Muscle layer of duodenum (tissue), 2 donors: ENCODE results near the gene GALNT9.
"Not testable (repeated sequence)": the region's sequence is repeated elsewhere in the genome, so short reads cannot be mapped to it uniquely, and the experiment has no call there.

Experiments
- H3K27ac ChIP-seq: one replicate; pipeline ENCODE4 v1.7.0; 2013; ENCODE audit warnings: mild to moderate bottlenecking, low read length
- H3K27me3 ChIP-seq: one replicate; pipeline ENCODE4 v1.7.0; 2013; ENCODE audit warnings: low read depth, mild to moderate bottlenecking, control low read depth, low read length
- H3K36me3 ChIP-seq, 2 donors: one replicate each; pipeline ENCODE4 v1.7.0; 2013; ENCODE audit warnings: low read length in 2 of 2, control low read depth in 1 of 2, mild to moderate bottlenecking in 1 of 2; ENCODE audit not compliant: insufficient read depth in 2 of 2, control insufficient read depth in 1 of 2
- H3K4me1 ChIP-seq, 2 donors: one replicate each; pipeline ENCODE4 v1.7.0; 2013; ENCODE audit warnings: low read length in 2 of 2, mild to moderate bottlenecking in 2 of 2, control low read depth in 1 of 2, moderate library complexity in 1 of 2; ENCODE audit not compliant: insufficient read depth in 2 of 2, control insufficient read depth in 1 of 2
- H3K4me3 ChIP-seq, 2 donors: one replicate each; pipeline ENCODE4 v1.7.0; 2013; ENCODE audit warnings: low read length in 2 of 2, low read depth in 1 of 2, mild to moderate bottlenecking in 1 of 2
- H3K9me3 ChIP-seq, 2 donors: one replicate each; pipeline ENCODE4 v1.7.0; 2013; ENCODE audit warnings: low read length in 2 of 2, control low read depth in 1 of 2, mild to moderate bottlenecking in 1 of 2; ENCODE audit not compliant: control insufficient read depth in 1 of 2
- donor health status: healthy.

Gene GALNT9

GRCh38 chr12:132155771-132156572 is 173.4 kb downstream of the GALNT9 start:
- Histone ChIP-seq H3K4me3 (no peak overlapping the region), H3K27ac (no peak overlapping the region), H3K9me3 (no peaks in the 10 kb centered on the region), H3K27me3 (no peaks in the 10 kb centered on the region), H3K36me3 (peaks cover 5 to 17% of the 10 kb centered on the region in 2 donors), H3K4me1 (peaks cover 0 to 5% of the 10 kb centered on the region in 2 donors)

GRCh38 chr12:132154941-132155770 is 174.2 kb downstream of the GALNT9 start:
- no peaks in the 10 kb centered on the region for H3K9me3 ChIP-seq
- peaks cover 5 to 21% of the 10 kb centered on the region in 2 donors for H3K36me3 ChIP-seq
- no peak overlapping the region for H3K27ac ChIP-seq
- peaks cover 0 to 5% of the 10 kb centered on the region in 2 donors for H3K4me1 ChIP-seq
- no peak overlapping the region for H3K4me3 ChIP-seq
- H3K27me3 ChIP-seq: no peaks in the 10 kb centered on the region

- H3K4me3 ChIP-seq: peak overlapping the region; percentile 42 to 52
These were observed 175.0 kb downstream of the GALNT9 start for GRCh38 chr12:132154341-132154761.

GRCh38 chr12:132153501-132154340 is 175.7 kb downstream of the GALNT9 start:
- Histone ChIP-seq H3K27me3 (no peaks in the 10 kb centered on the region), H3K27ac (no peak overlapping the region), H3K4me1 (peaks cover 0 to 5% of the 10 kb centered on the region in 2 donors), H3K36me3 (peaks cover 5 to 21% of the 10 kb centered on the region in 2 donors), H3K4me3 (peak overlapping the region; percentile 42 to 52), H3K9me3 (no peaks in the 10 kb centered on the region)

More at GRCh38 chr12:132154341-132154761, 175.0 kb downstream of the GALNT9 start:
- Histone ChIP-seq H3K27ac (no peak overlapping the region), H3K4me1 (peaks cover 0 to 5% of the 10 kb centered on the region in 2 donors), H3K27me3 (no peaks in the 10 kb centered on the region), H3K36me3 (peaks cover 5 to 21% of the 10 kb centered on the region in 2 donors), H3K9me3 (no peaks in the 10 kb centered on the region)

- Histone ChIP-seq H3K36me3 (peaks cover 5 to 26% of the 10 kb centered on the region in 2 donors), H3K9me3 (no peaks in the 10 kb centered on the region)
These were observed 176.4 kb downstream of the GALNT9 start for GRCh38 chr12:132152953-132153352.

GRCh38 chr12:132152411-132152821 is 177.0 kb downstream of the GALNT9 start:
- Histone ChIP-seq H3K36me3 (peaks cover 5 to 31% of the 10 kb centered on the region in 2 donors), H3K9me3 (no peaks in the 10 kb centered on the region), H3K27me3 (no peaks in the 10 kb centered on the region), H3K4me1 (peaks cover 0 to 5% of the 10 kb centered on the region in 2 donors), H3K27ac (no peak overlapping the region), H3K4me3 (no peak overlapping the region)

More at GRCh38 chr12:132152953-132153352, 176.4 kb downstream of the GALNT9 start:
- H3K4me3 ChIP-seq: no peak overlapping the region
- no peaks in the 10 kb centered on the region for H3K27me3 ChIP-seq
- no peak overlapping the region for H3K27ac ChIP-seq
- H3K4me1 ChIP-seq: peaks cover 0 to 5% of the 10 kb centered on the region in 2 donors

- Histone ChIP-seq H3K4me1 (peaks cover 0 to 5% of the 10 kb centered on the region in 2 donors), H3K27me3 (no peaks in the 10 kb centered on the region), H3K4me3 (no peak overlapping the region), H3K27ac (no peak overlapping the region), H3K36me3 (peaks cover 0 to 34% of the 10 kb centered on the region in 2 donors), H3K9me3 (no peaks in the 10 kb centered on the region)
These were observed 177.5 kb downstream of the GALNT9 start for GRCh38 chr12:132151766-132152410.

- H3K36me3 ChIP-seq: peaks cover 1 to 34% of the 10 kb centered on the region in 2 donors
- H3K9me3 ChIP-seq: no peaks in the 10 kb centered on the region
- H3K27me3 ChIP-seq: no peaks in the 10 kb centered on the region
- H3K4me1 ChIP-seq: peaks cover 0 to 5% of the 10 kb centered on the region in 2 donors
- H3K27ac ChIP-seq: no peak overlapping the region
- H3K4me3 ChIP-seq: no peak overlapping the region
These were observed 178.1 kb downstream of the GALNT9 start for GRCh38 chr12:132151145-132151765.

GRCh38 chr12:132150780-132151144 is 178.6 kb downstream of the GALNT9 start:
- H3K36me3 ChIP-seq: peaks cover 6 to 34% of the 10 kb centered on the region in 2 donors
- H3K9me3 ChIP-seq: no peaks in the 10 kb centered on the region
- H3K27me3 ChIP-seq: no peaks in the 10 kb centered on the region
- no peak overlapping the region for H3K4me3 ChIP-seq
- H3K27ac ChIP-seq: no peak overlapping the region
- H3K4me1 ChIP-seq: peaks cover 0 to 5% of the 10 kb centered on the region in 2 donors

GRCh38 chr12:132149526-132149925 is 179.9 kb downstream of the GALNT9 start:
- Histone ChIP-seq H3K4me1 (peaks cover 4 to 15% of the 10 kb centered on the region in 2 donors), H3K36me3 (peaks cover 8 to 34% of the 10 kb centered on the region in 2 donors)
- H3K9me3 ChIP-seq, H3K27me3 ChIP-seq, H3K4me3 ChIP-seq, H3K27ac ChIP-seq: not testable (repeated sequence)
